K562 (cell line): Measurements from ENCODE around the gene TNFRSF6B. TPM values are rescaled to one million over a fixed set of nuclear protein-coding genes. Genes with fewer than 3 reads are reported as not detected.
A peak's percentile ranks its signal among the peaks of the same experiment; 100 is the strongest.

Source experiments
- ATF3 ChIP-seq, 2 experiments: fragments of 450-650 bp in 1 of 2; sonication (generic) in 1 of 2; formaldehyde crosslinking in 1 of 2; IDR thresholded peaks in 1 of 2; conservative IDR thresholded peaks in 1 of 2; 2 replicates each; pipeline versions ENCODE4 v1.6.1 to v1.8.1; 2016 to 2023; ENCODE audit warnings: mild to moderate bottlenecking in 2 of 2, moderate library complexity in 2 of 2, inconsistent platforms in 1 of 2, missing genetic modification reagents in 1 of 2
- CBFB ChIP-seq: sonication (generic); formaldehyde crosslinking; IDR thresholded peaks from 2 replicates; pipeline ENCODE4 v1.4.0; 2020; ENCODE audit warnings: mild to moderate bottlenecking, missing genetic modification reagents
- CGGBP1 ChIP-seq: fragments of 250-450 bp; sonication (Bioruptor Pico); IDR thresholded peaks from 2 replicates; pipeline ENCODE4 v1.9.0; 2021; ENCODE audit warnings: mild to moderate bottlenecking
- FOXA1 ChIP-seq: fragments of 450-650 bp; IDR thresholded peaks from 2 replicates; pipeline ENCODE4 v1.6.1; 2016; ENCODE audit warnings: mild to moderate bottlenecking, borderline replicate concordance
- MXI1 ChIP-seq: IDR thresholded peaks from 2 replicates; pipeline ENCODE4 v1.6.1; 2011; ENCODE audit warnings: low read depth, mild to moderate bottlenecking, improper control_type of control experiment, low read length
- NCOA2 ChIP-seq, 2 experiments: fragments of 450-650 bp; IDR thresholded peaks; 2 replicates each; pipeline ENCODE4 v1.6.1; 2018; ENCODE audit warnings: mild to moderate bottlenecking in 2 of 2, moderate library complexity in 1 of 2; ENCODE audit not compliant: partially characterized antibody in 2 of 2
- RFX7 ChIP-seq: fragments of 250-450 bp; sonication (Bioruptor Pico); IDR thresholded peaks from 2 replicates; pipeline ENCODE4 v1.5.1; 2021; ENCODE audit warnings: mild to moderate bottlenecking
- RNF219 ChIP-seq: fragments of 250-450 bp; sonication (Bioruptor Pico); IDR thresholded peaks from 2 replicates; pipeline ENCODE4 v1.5.0; 2022; ENCODE audit warnings: mild to moderate bottlenecking
- TAF7 ChIP-seq: fragments of 450-650 bp; IDR thresholded peaks from 2 replicates; pipeline ENCODE4 v1.6.1; 2016; ENCODE audit warnings: missing genetic modification characterization, missing compliant biosample characterization
- TBP ChIP-seq: optimal IDR thresholded peaks from 2 replicates; pipeline ENCODE3; 2011; ENCODE audit warnings: low read depth, low read length, improper control_type of control experiment
- TGIF2 ChIP-seq: sonication (generic); formaldehyde crosslinking; IDR thresholded peaks from 2 replicates; pipeline ENCODE4 v1.8.1; 2022; ENCODE audit warnings: mild to moderate bottlenecking, missing genetic modification reagents, moderate library complexity
- THRA ChIP-seq: fragments of 450-650 bp; IDR thresholded peaks from 2 replicates; pipeline ENCODE4 v1.6.1; 2017; ENCODE audit warnings: mild to moderate bottlenecking, moderate library complexity
- ZHX1 ChIP-seq: fragments of 150-350 bp; conservative IDR thresholded peaks from 2 replicates; pipeline ENCODE4 v1.6.1; 2014; ENCODE audit warnings: low read length
- ZNF239 ChIP-seq: fragments of 250-450 bp; sonication (Bioruptor Pico); IDR thresholded peaks from 2 replicates; pipeline ENCODE4 v1.4.0; 2020; ENCODE audit warnings: mild to moderate bottlenecking
- ZNF280A ChIP-seq: fragments of 450-650 bp; IDR thresholded peaks from 2 replicates; pipeline ENCODE4 v1.6.1; 2018; ENCODE audit warnings: mild to moderate bottlenecking, low read depth; ENCODE audit not compliant: partially characterized antibody
- ZNF766 ChIP-seq: fragments of 200-800 bp; sonication (Bioruptor generic); conservative IDR thresholded peaks from 2 replicates; pipeline ENCODE4 v1.6.1; 2016; ENCODE audit warnings: missing genetic modification characterization, missing compliant biosample characterization
- ZNF77 ChIP-seq: fragments of 250-450 bp; sonication (Bioruptor Pico); IDR thresholded peaks from 2 replicates; pipeline ENCODE4 v1.5.0; 2020
- polyA plus RNA-seq, 8 experiments: library from polyadenylated mRNA; depleted of rRNA in 4 of 8; stranded (reverse) in 5 of 8; unstranded in 3 of 8; fragments of >200 nt; fragmentation: Nextera tagmentation in 2 of 8; fragmentation: Illumina TruSeq in 1 of 8; extraction: Ambion mirVana in 2 of 8; extraction: Trizol in 1 of 8; gene quantifications; 2 replicates each; pipeline versions ENCODE4 v1.2.1 to v1.2.3, GENCODE V29; 2011 to 2014; ENCODE audit warnings: inconsistent platforms in 1 of 8, missing spikeins in 1 of 8
- total RNA-seq, 7 experiments: library from RNA; depleted of rRNA in 6 of 7; stranded (reverse); fragments of >200 nt in 6 of 7; fragmentation: Illumina TruSeq in 2 of 7; extraction: Trizol in 2 of 7; gene quantifications; 2 replicates each; pipeline versions ENCODE4 v1.2.1 to v1.2.3, GENCODE V29; 2011 to 2021; ENCODE audit warnings: low replicate concordance in 1 of 7

Gene TNFRSF6B
- total and polyA plus RNA-seq, 9 of the 15 experiments (the other 6 are each of a cell fraction or from before 2014, with no cell fraction given): 0.10 to 3.5 (median 0.32) TPM; not detected in 6

GRCh38 chr20:63707558-63708300 lies 11.3 kb downstream of the TNFRSF6B start, which contains the start of the genes ARFRP1 and ZGPAT (continued):
- TF ChIP-seq RNF219 (CRISPR knock-in tag) (no peak), TGIF2 (CRISPR knock-in tag) (no peak), THRA (no peak), MXI1 (peak; percentile 31; the same call in 1 of the 2 replicates), CBFB (no peak; the same call in 1 of the 2 replicates), ZHX1 (no peak), ZNF239 (CRISPR knock-in tag) (no peak), FOXA1 (no peak), RFX7 (CRISPR knock-in tag) (no peak), ATF3 (IDR thresholded peaks at IDR 0.05) (no peak), ATF3 (CRISPR knock-in tag; conservative IDR thresholded peaks at IDR 0.05) (no peak), TBP (peak; percentile 34), ZNF77 (no peak), NCOA2 (IDR thresholded peaks at IDR 0.05; ENCODE audit: partially characterized antibody in 2 of 2) (no peak), ZNF766 (CRISPR knock-in tag) (peak; percentile 92), TAF7 (tag) (no peak), ZNF280A (no peak), CGGBP1 (CRISPR knock-in tag) (no peak)
